K562 (cell line): ENCODE measurements around the gene FSIP2. TPM values are rescaled to one million over a fixed set of nuclear protein-coding genes. Genes with fewer than 3 reads are reported as not detected.

Experiments
- ATAC-seq: fragments of 200-7000 bp; cut with Tn5 transposase; 3 replicates; pipeline ENCODE4 v1.9.1; 2020; ENCODE audit warnings: moderate library complexity
- BruUV-seq: library from RNA; stranded (reverse); fragments of 400-500 nt; replicated peaks from 2 replicates; lab custom pipeline; 2021; lab: Mats Ljungman, UMichigan
- CTCF ChIA-PET: fragments of 300-600 bp; formaldehyde crosslinking; extraction: SDS; loops from one replicate; lab custom pipeline; 2021; ENCODE audit warnings: low intra/inter-chr PET ratio; lab: Yijun Ruan, JAX
- POLR2A ChIA-PET: fragments of 300-600, 350-650 bp; sonication (Branson Sonifier 250); formaldehyde crosslinking; extraction: SDS; loops from one replicate; lab custom pipeline; 2021; ENCODE audit warnings: antibody characterized with exemption, inconsistent platforms; lab: Yijun Ruan, JAX
- DNase-seq, 4 experiments: peaks; one replicate each; pipeline versions ENCODE4 v3.0.0 to v3.0.0-alpha.2; 2011 to 2018; ENCODE audit warnings: low spot score in 3 of 4, mixed read lengths in 3 of 4; ENCODE audit errors: extremely low read depth in 1 of 4
- FAIRE-seq: peaks from 2 replicates; lab custom pipeline; 2011; peaks lifted over from hg19 to GRCh38; lab: Jason Lieb, UNC
- H2AFZ ChIP-seq: 2 replicates; pipeline ENCODE4 v1.6.0; 2011; ENCODE audit warnings: low read depth, low read length, control low read depth, inconsistent platforms
- H3K27ac ChIP-seq: fragments of 200-600 bp; 3 replicates; pipeline ENCODE4 v1.8.0; 2011; ENCODE audit warnings: low read depth, mild to moderate bottlenecking, control low read depth, inconsistent platforms, low read length, moderate library complexity, mixed read lengths; ENCODE audit errors: extremely low read depth
- H3K27me3 ChIP-seq, 2 experiments: fragments of 300-600 bp in 1 of 2; 2 replicates in 1 of 2; 3 replicates in 1 of 2; pipeline versions ENCODE4 v1.6.0 to v1.8.0; 2011; ENCODE audit warnings: inconsistent platforms in 2 of 2, low read length in 2 of 2, mild to moderate bottlenecking in 1 of 2, mixed read lengths in 1 of 2, moderate library complexity in 1 of 2; ENCODE audit not compliant: control insufficient read depth in 2 of 2, insufficient read depth in 2 of 2
- H3K36me3 ChIP-seq: fragments of 300-600 bp; 3 replicates; pipeline ENCODE4 v1.8.0; 2011; ENCODE audit warnings: mild to moderate bottlenecking, low read length, inconsistent platforms; ENCODE audit not compliant: control insufficient read depth, insufficient read depth
- H3K4me1 ChIP-seq, 2 experiments: fragments of 200-600 bp in 1 of 2; replicated peaks in 1 of 2; 2 replicates in 1 of 2; 3 replicates in 1 of 2; pipeline versions ENCODE4 v1.5.1 to v1.8.0; 2011; ENCODE audit warnings: inconsistent platforms in 2 of 2, low read length in 2 of 2, mild to moderate bottlenecking in 1 of 2, mixed read lengths in 1 of 2, moderate library complexity in 1 of 2; ENCODE audit not compliant: control insufficient read depth in 2 of 2, insufficient read depth in 2 of 2
- H3K4me2 ChIP-seq: 2 replicates; pipeline ENCODE4 v1.6.1; 2011; ENCODE audit warnings: low read length, control low read depth, inconsistent platforms, mixed read lengths; ENCODE audit not compliant: insufficient read depth
- H3K4me3 ChIP-seq: fragments of 200-600 bp; sonication (generic), shearing (Covaris generic); 2 replicates; pipeline ENCODE4 v1.5.1; 2016; ENCODE audit warnings: control low read depth, inconsistent platforms
- H3K79me2 ChIP-seq: fragments of 200-600 bp; 3 replicates; pipeline ENCODE4 v1.8.0; 2011; ENCODE audit warnings: low read length, inconsistent platforms; ENCODE audit not compliant: control insufficient read depth, insufficient read depth
- H3K9ac ChIP-seq, 2 experiments: 2 replicates each; pipeline versions ENCODE4 v1.6.0 to v1.6.1; 2011; ENCODE audit warnings: low read depth in 2 of 2, low read length in 2 of 2, control low read depth in 1 of 2, inconsistent platforms in 1 of 2, mild to moderate bottlenecking in 1 of 2, mixed read lengths in 1 of 2; ENCODE audit not compliant: insufficient read depth in 1 of 2
- H3K9me1 ChIP-seq: one replicate; pipeline ENCODE4 v1.6.0; 2011; ENCODE audit warnings: inconsistent platforms, mild to moderate bottlenecking, low read length, moderate library complexity; ENCODE audit not compliant: control insufficient read depth, insufficient read depth
- H3K9me3 ChIP-seq: replicated peaks from 2 replicates; pipeline ENCODE4 v1.5.1; 2011; ENCODE audit warnings: low read depth, low read length, inconsistent platforms; ENCODE audit not compliant: control insufficient read depth, insufficient read depth
- H4K20me1 ChIP-seq: replicated peaks from 2 replicates; pipeline ENCODE4 v1.6.1; 2011; ENCODE audit warnings: low read length, inconsistent platforms, mixed read lengths; ENCODE audit not compliant: control insufficient read depth, insufficient read depth
- DNMT1 ChIP-seq: fragments of 450-650 bp; IDR thresholded peaks from 2 replicates; pipeline ENCODE4 v1.6.1; 2016; ENCODE audit warnings: antibody characterized with exemption, mild to moderate bottlenecking
- HDAC1 ChIP-seq, 2 experiments: fragments of 450-650 bp; IDR thresholded peaks; 2 replicates each; pipeline ENCODE4 v1.6.1; 2016 to 2017; ENCODE audit warnings: inconsistent platforms in 1 of 2, mild to moderate bottlenecking in 1 of 2, moderate library complexity in 1 of 2
- HNRNPLL ChIP-seq: fragments of 200-400 bp; formaldehyde crosslinking; IDR thresholded peaks from 2 replicates; pipeline ENCODE4 v1.6.1; 2017; ENCODE audit warnings: low read length, low read depth, mild to moderate bottlenecking; ENCODE audit not compliant: poor library complexity, severe bottlenecking
- MEF2A ChIP-seq: IDR thresholded peaks from 2 replicates; pipeline ENCODE4 v1.6.1; 2011; ENCODE audit warnings: low read depth, mild to moderate bottlenecking, low read length, moderate library complexity; ENCODE audit not compliant: control insufficient read depth
- MXD1 ChIP-seq: fragments of 250-450 bp; sonication (Bioruptor Pico); IDR thresholded peaks from 2 replicates; pipeline ENCODE4 v1.8.0; 2021; ENCODE audit warnings: borderline replicate concordance, mild to moderate bottlenecking, moderate library complexity; ENCODE audit not compliant: poor library complexity, severe bottlenecking
- NR2C1 ChIP-seq, 2 experiments: fragments of 450-650 bp; IDR thresholded peaks; 2 replicates each; pipeline ENCODE4 v1.6.1; 2017; ENCODE audit warnings: mild to moderate bottlenecking in 2 of 2, antibody characterized with exemption in 1 of 2, inconsistent platforms in 1 of 2, missing compliant biosample characterization in 1 of 2, missing genetic modification characterization in 1 of 2
- PRMT5 ChIP-seq: sonication (generic); formaldehyde crosslinking; IDR thresholded peaks from 2 replicates; pipeline ENCODE4 v1.5.0; 2020; ENCODE audit warnings: missing genetic modification reagents
- TBP ChIP-seq: optimal IDR thresholded peaks from 2 replicates; pipeline ENCODE3; 2011; ENCODE audit warnings: low read depth, low read length, improper control_type of control experiment
- ZNF239 ChIP-seq: fragments of 250-450 bp; sonication (Bioruptor Pico); IDR thresholded peaks from 2 replicates; pipeline ENCODE4 v1.4.0; 2020; ENCODE audit warnings: mild to moderate bottlenecking
- ZNF436 ChIP-seq: fragments of 250-450, 450-650 bp; sonication (Bioruptor Pico); formaldehyde crosslinking; IDR thresholded peaks from 2 replicates; pipeline ENCODE4 v1.7.0; 2020; ENCODE audit warnings: mild to moderate bottlenecking
- WGBS: fragments of 100-300 bp; shearing (Covaris generic); methylation state at CpG from one replicate; pipeline ENCODE4 v1.1.6; 2016; ENCODE audit warnings: low coverage, mixed read lengths; ENCODE audit not compliant: insufficient coverage; ENCODE audit errors: missing lambda C conversion rate; 5-methylcytosine and 5-hydroxymethylcytosine counted together
- in situ Hi-C: fragments of 300-500 bp; cut with MboI; formaldehyde crosslinking; loops from 4 replicates; pipeline ENCODE4 v1.15.0; 2018; ENCODE audit warnings: inconsistent platforms, mixed read lengths
- intact Hi-C: fragments of 100-400 bp; cut with micrococcal nuclease; formaldehyde crosslinking; loops from 2 replicates; pipeline ENCODE4 v1.14.2; 2022
- polyA plus RNA-seq, 8 experiments: library from polyadenylated mRNA; depleted of rRNA in 4 of 8; stranded (reverse) in 5 of 8; unstranded in 3 of 8; fragments of >200 nt; fragmentation: Nextera tagmentation in 2 of 8; fragmentation: Illumina TruSeq in 1 of 8; extraction: Ambion mirVana in 2 of 8; extraction: Trizol in 1 of 8; gene quantifications; 2 replicates each; pipeline versions ENCODE4 v1.2.1 to v1.2.3, GENCODE V29; 2011 to 2014; ENCODE audit warnings: inconsistent platforms in 1 of 8, missing spikeins in 1 of 8
- total RNA-seq, 7 experiments: library from RNA; depleted of rRNA in 6 of 7; stranded (reverse); fragments of >200 nt in 6 of 7; fragmentation: Illumina TruSeq in 2 of 7; extraction: Trizol in 2 of 7; gene quantifications; 2 replicates each; pipeline versions ENCODE4 v1.2.1 to v1.2.3, GENCODE V29; 2011 to 2021; ENCODE audit warnings: low replicate concordance in 1 of 7
- TF ChIP-seq, protein P1 (sequence below): fragments of 450-650 bp; IDR thresholded peaks from 2 replicates; pipeline ENCODE4 v1.6.1; 2016; ENCODE audit warnings: borderline replicate concordance
- TF ChIP-seq, protein P2 (sequence below): fragments of 250-450 bp; sonication (Bioruptor Pico); IDR thresholded peaks from 2 replicates; pipeline ENCODE4 v1.5.0; 2021; ENCODE audit warnings: mild to moderate bottlenecking, moderate library complexity
- TF ChIP-seq, protein P3 (sequence below), 3 experiments: fragments of 200-800 bp in 1 of 3; sonication (Bioruptor generic) in 1 of 3; sonication (generic) in 1 of 3; formaldehyde crosslinking in 1 of 3; IDR thresholded peaks; 2 replicates each; pipeline versions ENCODE4 v1.6.1 to v1.8.0; 2016 to 2022; ENCODE audit warnings: mild to moderate bottlenecking in 2 of 3, missing compliant biosample characterization in 2 of 3, missing genetic modification characterization in 2 of 3, missing genetic modification reagents in 1 of 3

Gene FSIP2
- total and polyA plus RNA-seq, 9 of the 15 experiments (the other 6 are each of a cell fraction or from before 2014, with no cell fraction given): 0.01 to 0.04 TPM; not detected in 7

DNA sequence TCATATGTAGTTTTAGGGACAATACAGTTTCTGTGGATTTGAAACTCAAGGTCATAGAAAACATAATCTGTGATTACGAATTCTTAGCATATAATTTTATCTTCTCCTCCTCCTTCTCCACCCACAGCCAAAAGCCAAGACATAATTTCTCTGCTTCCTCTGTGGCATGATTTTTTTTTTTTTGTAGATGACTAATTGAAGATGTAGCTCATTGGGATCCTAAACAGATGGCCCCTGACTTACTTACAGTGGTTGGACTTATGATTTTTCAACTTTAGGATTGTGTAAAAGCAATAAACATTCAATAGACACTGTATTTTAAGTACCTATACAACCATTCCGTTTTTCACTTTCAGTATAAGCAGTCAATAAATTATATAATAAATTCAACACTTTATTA, 42.3 kb downstream of the FSIP2 start (continued):
- no peak for TF ChIP-seq ZNF239 (CRISPR knock-in tag)
- no peak for TF ChIP-seq HNRNPLL
- TF ChIP-seq, protein P1, sequence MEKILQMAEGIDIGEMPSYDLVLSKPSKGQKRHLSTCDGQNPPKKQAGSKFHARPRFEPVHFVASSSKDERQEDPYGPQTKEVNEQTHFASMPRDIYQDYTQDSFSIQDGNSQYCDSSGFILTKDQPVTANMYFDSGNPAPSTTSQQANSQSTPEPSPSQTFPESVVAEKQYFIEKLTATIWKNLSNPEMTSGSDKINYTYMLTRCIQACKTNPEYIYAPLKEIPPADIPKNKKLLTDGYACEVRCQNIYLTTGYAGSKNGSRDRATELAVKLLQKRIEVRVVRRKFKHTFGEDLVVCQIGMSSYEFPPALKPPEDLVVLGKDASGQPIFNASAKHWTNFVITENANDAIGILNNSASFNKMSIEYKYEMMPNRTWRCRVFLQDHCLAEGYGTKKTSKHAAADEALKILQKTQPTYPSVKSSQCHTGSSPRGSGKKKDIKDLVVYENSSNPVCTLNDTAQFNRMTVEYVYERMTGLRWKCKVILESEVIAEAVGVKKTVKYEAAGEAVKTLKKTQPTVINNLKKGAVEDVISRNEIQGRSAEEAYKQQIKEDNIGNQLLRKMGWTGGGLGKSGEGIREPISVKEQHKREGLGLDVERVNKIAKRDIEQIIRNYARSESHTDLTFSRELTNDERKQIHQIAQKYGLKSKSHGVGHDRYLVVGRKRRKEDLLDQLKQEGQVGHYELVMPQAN: no peak
- TF ChIP-seq HDAC1 (IDR thresholded peaks at IDR 0.05): no peak
- no peak for TF ChIP-seq ZNF436 (CRISPR knock-in tag)

DNA sequence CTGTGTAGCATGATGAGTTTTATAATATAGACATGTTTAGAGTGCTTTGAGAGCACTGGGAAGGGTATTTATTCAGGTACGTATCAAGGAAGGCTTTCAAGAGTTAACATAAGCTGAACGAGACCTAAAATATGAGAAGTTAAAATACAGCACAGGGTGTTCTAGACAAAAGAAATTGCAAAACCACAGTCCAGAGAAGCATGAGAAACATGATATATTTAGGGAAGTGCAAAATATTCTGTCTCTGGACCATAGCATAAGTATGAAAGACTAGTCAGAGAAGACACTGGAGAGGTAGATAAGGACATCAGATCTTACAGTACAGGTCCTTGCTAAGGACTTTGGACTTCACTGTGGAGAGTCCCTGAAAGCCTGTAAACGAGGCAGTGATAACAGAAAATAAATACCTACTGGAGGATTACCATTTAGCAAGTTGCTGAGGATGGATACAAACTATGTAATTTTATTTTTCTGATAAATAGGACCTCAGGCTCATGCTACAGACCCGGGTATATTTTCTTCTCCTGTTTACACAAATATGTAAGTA, 43.7 kb downstream of the FSIP2 start:
- Histone ChIP-seq H3K79me2 (no peaks in the 10 kb centered on the region), H3K9me1 (no peaks in the 10 kb centered on the region), H3K9ac (no peak overlapping the region), H3K4me1 (no peaks in the 10 kb centered on the region), H3K9me3 (no peaks in the 10 kb centered on the region), H3K27me3 (no peaks in the 10 kb centered on the region), H3K27ac (no peak overlapping the region), H3K4me3 (no peak overlapping the region), H3K4me2 (no peak overlapping the region), H2AFZ (no peak overlapping the region), H4K20me1 (no peaks in the 10 kb centered on the region), H3K36me3 (no peaks in the 10 kb centered on the region)
- FAIRE-seq (no peak), DNase-seq (no peak), ATAC-seq (no peak)
- CTCF ChIA-PET: interaction anchor here (0.6 kb wide), 1 partner anchor 444 kb away, joined by 4 read pairs; no protein-coding TSS in a partner anchor
- intact Hi-C loops: no loop called here
- POLR2A ChIA-PET: interaction anchor here (0.6 to 1.2 kb wide), 2 partner anchors 9 kb away, joined by 3 read pairs; no protein-coding TSS in a partner anchor
- no TSS peak for BruUV-seq
- in situ Hi-C loops: no loop called here
- WGBS: under 1% methylated on average over 4 of the region's 4 CpGs
- no peak for TF ChIP-seq MEF2A
- TF ChIP-seq, protein P2, sequence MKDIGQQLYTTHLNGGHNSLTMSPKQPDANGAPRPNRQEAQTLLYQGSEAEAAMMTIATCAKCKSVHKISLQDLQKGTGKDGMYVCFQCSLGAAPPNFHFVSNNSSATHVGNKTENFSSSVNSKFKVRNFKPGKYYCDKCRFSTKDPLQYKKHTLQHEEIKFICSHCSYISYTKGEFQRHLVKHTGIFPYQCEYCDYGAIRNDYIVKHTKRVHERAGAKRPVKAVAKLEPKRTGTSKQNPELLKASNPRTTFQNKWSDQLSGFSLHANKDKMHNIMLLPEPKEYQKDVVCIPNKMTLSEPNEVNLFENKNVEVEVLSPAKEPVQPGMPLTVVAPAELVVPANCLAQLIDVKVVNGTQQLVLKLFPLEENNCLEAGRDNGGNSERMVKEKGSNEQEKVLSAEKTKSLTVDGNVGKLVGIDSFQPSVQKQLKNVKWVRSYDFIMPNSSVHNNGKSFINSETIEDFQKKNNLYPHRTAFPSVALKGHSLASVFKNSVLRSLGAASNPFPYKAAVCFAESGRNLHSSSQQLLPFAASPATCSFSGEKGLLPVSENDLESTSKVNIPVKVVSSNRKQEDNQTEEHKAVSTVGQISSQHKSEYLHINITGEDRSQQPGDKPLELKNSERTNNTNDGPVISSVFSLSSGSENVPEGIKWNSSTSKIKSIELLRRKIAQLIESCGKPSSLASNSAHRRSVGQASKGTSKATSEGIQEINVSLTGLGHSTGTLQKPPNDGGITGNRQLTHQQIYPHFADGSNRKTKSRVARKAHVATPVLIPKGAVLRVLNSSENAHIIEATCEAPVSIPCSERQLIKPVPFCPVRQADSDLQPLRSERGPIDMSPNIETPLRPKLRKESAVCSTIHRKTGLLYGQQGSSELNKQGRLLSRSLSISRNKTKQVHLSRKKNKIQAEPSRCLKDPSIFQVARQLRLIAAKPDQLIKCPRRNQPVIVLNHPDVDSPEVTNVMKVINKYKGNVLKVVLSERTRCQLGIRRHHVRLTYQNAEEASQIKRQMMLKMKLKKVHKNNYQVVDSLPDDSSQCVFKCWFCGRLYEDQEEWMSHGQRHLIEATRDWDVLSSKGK (CRISPR knock-in tag): no peak
- no peak for TF ChIP-seq TBP
- TF ChIP-seq DNMT1: no peak
- no peak for TF ChIP-seq PRMT5 (CRISPR knock-in tag)
- TF ChIP-seq, protein P3, sequence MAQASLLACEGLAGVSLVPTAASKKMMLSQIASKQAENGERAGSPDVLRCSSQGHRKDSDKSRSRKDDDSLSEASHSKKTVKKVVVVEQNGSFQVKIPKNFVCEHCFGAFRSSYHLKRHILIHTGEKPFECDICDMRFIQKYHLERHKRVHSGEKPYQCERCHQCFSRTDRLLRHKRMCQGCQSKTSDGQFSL (CRISPR knock-in tag; IDR thresholded peaks at IDR 0.05): no peak
- TF ChIP-seq, protein P3 (tag; IDR thresholded peaks at IDR 0.05): no peak
- TF ChIP-seq MXD1 (CRISPR knock-in tag): no peak
- TF ChIP-seq NR2C1 (IDR thresholded peaks at IDR 0.05): no peak
- TF ChIP-seq NR2C1 (tag; IDR thresholded peaks at IDR 0.05): no peak
